SJCRH30 (cell line): ENCODE measurements around the gene PXDN. TPM values are rescaled to one million over a fixed set of nuclear protein-coding genes. Genes with fewer than 3 reads are reported as not detected.

Experiments
- DNase-seq, 2 experiments: peaks; one replicate each; pipeline ENCODE4 v3.0.0-alpha.2; 2015 to 2020
- H3K27ac ChIP-seq: fragments of 250-450 bp; sonication (Bioruptor Pico); 2 replicates; pipeline ENCODE4 v1.5.1; 2020; ENCODE audit warnings: mild to moderate bottlenecking, moderate library complexity
- H3K27me3 ChIP-seq: fragments of 250-450 bp; sonication (Bioruptor Pico); 2 replicates; pipeline ENCODE4 v1.5.1; 2020; ENCODE audit warnings: mild to moderate bottlenecking, moderate library complexity
- H3K36me3 ChIP-seq: fragments of 250-450 bp; sonication (Bioruptor Pico); 2 replicates; pipeline ENCODE4 v1.5.1; 2020; ENCODE audit warnings: mild to moderate bottlenecking, moderate library complexity
- H3K4me1 ChIP-seq: fragments of 250-450 bp; sonication (Bioruptor Pico); 2 replicates; pipeline ENCODE4 v1.5.1; 2020; ENCODE audit warnings: mild to moderate bottlenecking, moderate library complexity
- H3K4me3 ChIP-seq: fragments of 250-450 bp; sonication (Bioruptor Pico); 2 replicates; pipeline ENCODE4 v1.5.1; 2020; ENCODE audit warnings: mild to moderate bottlenecking, moderate library complexity
- H3K9me3 ChIP-seq: fragments of 250-450 bp; sonication (Bioruptor Pico); replicated peaks from 2 replicates; pipeline ENCODE4 v1.5.1; 2020; ENCODE audit warnings: mild to moderate bottlenecking, moderate library complexity
- total RNA-seq: library from RNA; depleted of rRNA; stranded (reverse); fragments of >200 nt; shearing (Covaris generic); gene quantifications from 2 replicates; pipeline ENCODE4 v1.2.3, GENCODE V29; 2014

The PXDN gene
- total RNA-seq, 1 experiment from 2014 or later, result 312 TPM

DNA sequence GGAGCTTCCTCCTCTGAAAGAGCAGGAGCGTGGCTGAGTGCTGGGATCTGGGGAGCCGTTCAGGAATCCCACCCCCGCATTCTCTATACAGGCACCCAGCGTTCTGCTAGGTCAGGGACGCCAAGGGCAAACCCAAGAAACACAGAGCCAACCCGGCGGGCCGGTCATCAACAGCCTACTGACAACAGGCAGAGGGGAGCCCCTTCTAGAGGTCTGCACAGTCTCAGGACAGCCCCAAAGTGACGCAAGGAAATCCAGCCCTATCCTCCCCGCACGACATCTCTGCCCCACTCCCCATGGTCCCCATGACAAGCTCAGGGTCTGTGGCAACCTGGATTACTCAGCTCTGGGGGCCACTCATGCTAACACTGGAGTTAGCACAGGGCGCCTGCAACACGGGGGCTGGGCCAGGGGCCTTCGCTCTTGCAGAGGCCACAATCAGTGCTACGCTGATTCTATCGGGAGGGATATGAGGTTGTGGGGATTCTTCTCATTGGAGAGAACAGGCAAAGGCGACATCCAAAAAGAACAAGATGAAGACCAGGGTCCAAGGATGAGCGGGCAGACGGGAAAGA is 81.6 kb downstream of the PXDN start:
- Histone ChIP-seq H3K36me3 (peaks cover 86% of the 10 kb centered on the region), H3K4me1 (peaks cover 4% of the 10 kb centered on the region; the same call in 1 of the 2 replicates), H3K4me3 (no peak overlapping the region), H3K27ac (no peak overlapping the region), H3K9me3 (no peaks in the 10 kb centered on the region), H3K27me3 (no peaks in the 10 kb centered on the region)
- DNase-seq, result no peak

DNA sequence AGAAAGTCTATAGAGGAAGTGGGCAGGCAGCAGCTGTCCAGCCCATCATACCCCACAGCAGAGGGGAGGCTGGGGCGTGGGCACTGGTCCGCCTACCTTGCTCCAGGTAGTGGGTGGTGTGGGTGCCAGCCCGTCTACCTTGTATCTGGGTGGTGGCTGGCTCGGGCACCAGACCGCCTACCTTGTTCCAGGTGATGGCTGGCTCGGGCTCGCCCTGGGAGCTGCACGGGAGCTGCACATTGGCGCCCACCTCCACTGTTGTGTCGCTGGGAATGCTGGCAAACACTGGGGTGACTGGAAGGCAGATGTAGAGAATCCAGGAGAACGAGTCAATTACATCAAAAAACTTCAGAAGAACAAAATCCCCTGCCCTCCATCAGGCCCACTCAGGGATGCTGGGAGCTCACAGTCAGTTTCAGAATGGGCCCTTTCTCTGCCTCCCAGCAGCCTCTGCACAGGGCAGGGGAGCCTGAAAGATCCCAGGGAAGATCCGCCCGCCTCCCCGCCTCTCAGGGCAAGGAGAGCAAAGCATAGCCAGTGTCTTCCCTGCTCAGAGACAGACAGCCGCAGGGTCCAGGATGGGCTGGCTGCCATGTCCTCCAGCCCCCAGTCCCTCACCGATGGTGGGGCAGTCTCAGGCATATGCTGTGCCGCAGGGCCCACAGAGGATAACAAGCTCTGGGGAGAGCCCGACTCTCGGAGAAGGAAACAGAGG is 82.3 kb downstream of the PXDN start:
- H3K4me1 ChIP-seq, result peaks cover 4% of the 10 kb centered on the region; the same call in 1 of the 2 replicates
- H3K4me3 ChIP-seq, result no peak overlapping the region
- H3K27me3 ChIP-seq, result no peaks in the 10 kb centered on the region
- H3K36me3 ChIP-seq, result peaks cover 81% of the 10 kb centered on the region
- H3K9me3 ChIP-seq, result no peaks in the 10 kb centered on the region
- no peak for DNase-seq
- no peak overlapping the region for H3K27ac ChIP-seq

DNA sequence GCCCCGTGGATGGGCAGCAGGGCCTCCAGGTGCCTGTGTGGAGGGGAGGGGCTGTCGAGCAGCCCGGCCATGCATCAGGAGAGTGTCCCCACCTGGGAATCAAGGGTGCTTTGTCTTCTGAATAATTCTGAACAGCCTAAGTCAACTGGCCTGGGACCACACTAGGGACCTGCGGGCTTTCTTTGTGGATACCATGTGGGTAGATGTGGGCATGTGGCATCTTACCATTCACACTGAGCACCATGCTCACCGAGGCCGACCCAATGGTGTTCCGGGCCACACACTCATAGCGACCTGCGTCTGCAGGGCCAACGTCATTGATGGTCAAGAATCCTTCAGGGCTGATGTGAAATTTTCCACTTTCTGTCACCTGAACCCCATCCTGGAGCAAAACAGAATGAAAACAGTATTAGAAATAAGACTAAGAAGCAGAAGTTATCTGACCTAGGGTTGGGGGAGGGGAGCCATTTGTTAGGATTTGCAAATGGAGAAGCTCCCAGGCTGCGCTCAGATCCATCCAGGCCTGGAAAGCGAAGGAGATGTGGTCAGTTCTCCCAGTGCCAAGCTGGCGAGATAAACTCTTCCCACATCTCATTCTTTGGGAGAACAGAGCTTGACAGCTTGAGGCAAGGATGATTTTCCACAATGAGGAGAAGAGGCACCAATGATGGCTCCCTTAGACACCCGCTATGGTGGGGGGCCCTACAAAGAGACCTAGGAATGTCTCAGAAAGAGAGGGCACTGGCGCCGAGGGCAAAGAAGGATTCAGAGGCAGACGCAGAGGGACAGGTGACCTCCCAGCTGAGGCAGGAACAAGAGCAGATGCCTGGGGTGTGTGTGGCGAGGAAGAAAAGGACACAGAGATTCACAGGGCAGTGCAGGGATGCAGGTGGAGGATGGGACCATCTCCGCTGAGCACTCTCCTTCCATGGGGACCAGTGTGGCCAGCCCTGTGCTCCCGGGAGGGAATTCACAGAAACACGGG is 83.4 kb downstream of the PXDN start:
- H3K9me3 ChIP-seq, result no peaks in the 10 kb centered on the region
- peaks cover 72% of the 10 kb centered on the region for H3K36me3 ChIP-seq
- no peak overlapping the region for H3K4me3 ChIP-seq
- H3K27me3 ChIP-seq, result no peaks in the 10 kb centered on the region
- no peak overlapping the region for H3K27ac ChIP-seq
- no peak for DNase-seq
- H3K4me1 ChIP-seq, result peaks cover 4% of the 10 kb centered on the region; the same call in 1 of the 2 replicates

DNA sequence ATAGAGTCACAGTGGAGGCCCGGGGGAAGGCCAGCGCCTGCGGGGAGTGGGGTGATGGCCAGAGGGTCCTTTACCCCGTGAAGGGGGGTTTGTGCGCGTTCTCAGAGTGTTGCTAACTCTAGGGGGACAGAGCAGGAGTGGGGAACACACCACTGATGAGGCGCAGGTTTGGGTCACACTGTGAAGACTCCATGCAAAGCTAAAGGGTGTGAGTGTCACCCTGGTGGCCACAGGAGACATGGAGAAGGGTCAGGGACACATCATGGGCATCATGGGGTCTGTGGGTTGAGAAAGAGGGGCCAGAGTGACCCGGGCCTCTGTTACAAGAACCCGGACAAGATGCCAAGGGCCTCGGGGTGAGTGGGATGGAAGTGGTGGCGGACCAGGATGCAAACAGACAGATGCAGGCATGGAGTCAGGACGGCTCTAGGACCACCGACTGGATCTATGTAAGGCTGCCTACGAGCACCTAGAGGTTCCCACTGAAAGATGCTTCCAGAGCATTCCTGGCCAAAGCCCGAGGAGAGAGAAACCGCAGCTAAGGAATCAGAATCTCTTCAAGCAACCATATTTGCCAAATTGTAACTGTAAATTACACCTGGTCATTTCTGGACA is 84.3 kb downstream of the PXDN start:
- H3K9me3 ChIP-seq, result no peaks in the 10 kb centered on the region
- no peak for DNase-seq
- H3K4me1 ChIP-seq, result peaks cover 4% of the 10 kb centered on the region; the same call in 1 of the 2 replicates
- H3K27me3 ChIP-seq, result no peaks in the 10 kb centered on the region
- peaks cover 66% of the 10 kb centered on the region for H3K36me3 ChIP-seq
- no peak overlapping the region for H3K27ac ChIP-seq
- H3K4me3 ChIP-seq, result no peak overlapping the region

DNA sequence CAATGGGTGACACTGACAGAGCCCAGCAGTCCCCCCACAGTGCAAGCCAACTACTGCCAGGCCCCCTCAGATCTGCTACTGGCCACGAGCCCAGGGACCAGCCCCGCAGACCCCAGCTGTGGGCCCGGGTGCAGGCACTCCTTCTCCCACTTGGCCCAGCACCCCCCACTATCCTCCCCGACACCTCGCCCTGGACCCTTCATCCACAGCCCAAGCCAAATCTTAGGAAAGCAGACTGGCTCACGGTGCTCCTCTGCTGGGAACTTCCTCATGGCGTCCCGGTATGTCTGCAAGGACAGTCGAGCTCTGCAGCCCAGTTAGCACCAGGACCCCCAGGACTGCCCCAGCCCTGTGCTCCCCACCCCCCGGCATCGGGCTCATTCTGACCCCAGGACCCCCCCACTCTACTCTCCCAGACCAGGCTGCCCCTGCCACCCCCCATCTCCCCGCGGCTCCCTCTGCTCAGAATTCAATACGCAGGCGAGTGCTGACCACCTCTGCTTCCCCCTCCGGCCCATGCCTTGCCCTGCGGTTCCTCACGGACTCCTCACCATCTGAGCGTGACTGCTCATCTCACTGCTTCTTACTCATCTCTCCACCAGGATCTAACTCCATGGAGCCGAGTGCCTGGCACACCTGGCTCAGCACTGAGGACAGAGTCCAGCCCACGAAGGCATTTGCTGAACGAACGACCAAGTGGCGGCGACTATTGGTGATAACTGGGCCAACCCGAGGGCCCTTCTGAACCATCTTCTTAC is 85.7 kb downstream of the PXDN start:
- Histone ChIP-seq H3K36me3 (peaks cover 63% of the 10 kb centered on the region), H3K4me1 (peaks cover 13% of the 10 kb centered on the region), H3K27me3 (no peaks in the 10 kb centered on the region), H3K9me3 (no peaks in the 10 kb centered on the region), H3K27ac (no peak overlapping the region), H3K4me3 (no peak overlapping the region)
- DNase-seq, result no peak

DNA sequence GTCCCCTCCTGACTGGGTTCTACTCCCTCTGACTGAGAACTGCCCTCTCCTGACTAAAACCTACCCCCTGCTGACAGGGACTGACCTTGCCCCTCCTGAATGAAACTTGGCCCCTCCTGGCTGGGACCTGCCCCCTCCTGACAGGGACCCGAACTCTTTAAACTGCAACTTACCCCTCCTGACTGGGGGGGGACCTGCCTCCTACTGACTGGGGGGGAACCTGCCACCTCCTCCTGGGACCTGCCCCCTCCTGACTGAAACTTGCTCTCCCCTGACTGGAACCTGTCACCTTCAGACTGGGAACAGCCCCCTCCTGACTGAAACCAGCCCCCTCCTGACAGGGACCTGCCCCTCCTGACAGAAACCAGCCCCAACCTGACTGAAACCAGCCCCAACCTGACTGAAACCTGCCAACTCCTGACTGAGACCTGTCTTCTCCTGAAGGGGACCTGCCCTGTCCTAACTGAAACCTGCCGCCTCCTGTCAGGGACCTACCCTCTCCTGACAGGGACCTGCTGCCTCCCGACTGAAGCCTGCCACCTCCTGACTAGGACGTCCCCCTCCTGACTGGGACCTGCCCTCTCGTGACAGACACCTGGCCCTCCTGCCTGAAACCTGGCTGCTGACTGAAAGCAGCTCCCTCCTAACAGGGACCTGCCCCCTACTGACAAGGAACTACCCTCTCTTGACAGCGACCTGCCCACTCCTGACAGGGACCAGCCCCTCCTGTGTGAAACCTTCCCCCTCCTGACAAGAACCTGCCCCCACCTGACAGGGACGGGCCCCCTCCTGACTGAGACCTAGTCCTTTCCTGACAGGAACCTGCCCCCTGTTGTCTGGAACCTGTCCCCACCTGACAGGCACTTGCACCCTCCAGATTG is 87.1 kb downstream of the PXDN start:
- no peaks in the 10 kb centered on the region for H3K27me3 ChIP-seq
- DNase-seq, result no peak
- H3K4me3 ChIP-seq, result no peak overlapping the region
- H3K4me1 ChIP-seq, result peaks cover 22% of the 10 kb centered on the region
- no peaks in the 10 kb centered on the region for H3K9me3 ChIP-seq
- H3K36me3 ChIP-seq, result peaks cover 62% of the 10 kb centered on the region
- H3K27ac ChIP-seq, result no peak overlapping the region

DNA sequence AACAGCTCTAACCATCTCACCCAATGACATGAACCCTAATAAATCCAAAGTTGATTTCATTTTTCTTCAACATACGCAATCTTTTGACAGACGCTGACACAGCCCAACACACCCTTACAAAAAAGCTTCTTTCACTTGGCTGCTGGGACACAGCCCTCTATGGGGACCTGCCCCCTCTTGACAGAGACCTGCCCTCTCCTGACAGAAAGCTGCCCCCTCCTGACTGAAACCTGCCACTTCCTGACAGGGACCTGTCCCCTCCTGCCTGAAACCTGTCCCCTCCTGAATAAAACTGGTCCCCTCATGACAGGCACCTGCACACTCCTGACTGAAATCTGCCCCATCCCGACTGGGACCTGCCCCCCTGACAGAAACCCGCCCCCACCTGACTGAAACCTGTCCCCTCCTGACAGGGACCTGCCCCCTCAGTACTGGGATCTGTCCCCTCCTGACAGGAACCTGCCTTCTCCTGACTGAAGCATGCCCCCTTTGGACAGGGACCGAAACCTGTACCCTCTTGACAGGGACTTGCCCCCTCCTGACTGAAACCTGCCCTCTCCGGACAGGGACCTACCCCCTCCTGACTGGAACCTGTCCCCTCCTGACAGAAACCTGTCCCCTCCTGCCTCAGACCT is 87.9 kb downstream of the PXDN start:
- no peak overlapping the region for H3K4me3 ChIP-seq
- no peaks in the 10 kb centered on the region for H3K27me3 ChIP-seq
- DNase-seq, result peak in 1 of 2 experiments; percentile 24
- H3K27ac ChIP-seq, result no peak overlapping the region
- H3K36me3 ChIP-seq, result peaks cover 62% of the 10 kb centered on the region
- H3K9me3 ChIP-seq, result no peaks in the 10 kb centered on the region
- peaks cover 18% of the 10 kb centered on the region for H3K4me1 ChIP-seq

DNA sequence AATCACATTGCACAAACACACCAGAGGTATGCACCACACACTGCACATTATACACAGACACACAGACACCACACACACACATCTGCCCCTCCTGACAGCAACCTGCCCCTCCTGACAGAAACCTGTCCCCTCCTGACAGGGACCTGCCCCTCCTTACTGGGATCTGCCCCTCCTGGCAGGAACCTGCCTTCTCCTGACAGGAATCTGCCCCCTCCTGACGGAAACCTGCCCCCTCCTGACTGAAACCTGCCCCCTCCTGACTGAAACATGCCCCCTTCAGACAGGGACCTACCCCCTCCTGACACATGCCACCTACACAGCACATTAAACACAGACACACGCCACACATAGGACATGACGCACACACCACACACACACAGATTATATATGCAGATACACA is 88.9 kb downstream of the PXDN start:
- Histone ChIP-seq H3K27ac (no peak overlapping the region), H3K27me3 (no peaks in the 10 kb centered on the region), H3K4me1 (peaks cover 18% of the 10 kb centered on the region), H3K9me3 (no peaks in the 10 kb centered on the region), H3K4me3 (no peak overlapping the region), H3K36me3 (peaks cover 62% of the 10 kb centered on the region)
- no peak for DNase-seq

DNA sequence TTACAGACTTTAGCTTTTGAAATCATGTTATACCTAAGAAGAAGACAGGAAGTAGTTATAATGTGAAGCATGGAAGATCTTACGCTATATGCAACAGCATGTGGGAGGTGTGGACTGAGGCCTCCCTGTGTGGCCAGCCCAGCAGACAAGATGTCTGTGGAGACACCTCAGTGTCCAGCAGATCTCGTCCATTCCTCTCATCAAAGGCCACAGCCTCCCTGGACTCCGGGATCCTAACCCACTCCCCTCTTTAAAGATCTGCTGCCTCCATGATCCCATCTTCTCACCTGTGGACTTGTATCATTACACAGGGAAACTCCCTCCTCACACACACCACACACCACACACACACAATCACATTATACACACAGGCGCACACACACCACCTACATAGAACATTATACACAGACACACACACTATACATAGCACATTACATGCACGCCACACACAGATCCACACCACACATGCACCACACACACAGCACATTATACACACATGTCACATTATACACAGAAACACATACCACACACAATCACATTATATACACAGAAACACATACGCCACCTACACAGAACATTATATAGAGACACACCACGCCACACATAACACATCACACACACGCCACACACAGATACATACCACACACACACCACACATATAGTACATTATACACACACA is 89.5 kb downstream of the PXDN start:
- DNase-seq, result no peak
- Histone ChIP-seq H3K4me1 (peaks cover 18% of the 10 kb centered on the region), H3K4me3 (no peak overlapping the region), H3K27me3 (no peaks in the 10 kb centered on the region), H3K9me3 (no peaks in the 10 kb centered on the region), H3K27ac (no peak overlapping the region), H3K36me3 (peaks cover 62% of the 10 kb centered on the region)

DNA sequence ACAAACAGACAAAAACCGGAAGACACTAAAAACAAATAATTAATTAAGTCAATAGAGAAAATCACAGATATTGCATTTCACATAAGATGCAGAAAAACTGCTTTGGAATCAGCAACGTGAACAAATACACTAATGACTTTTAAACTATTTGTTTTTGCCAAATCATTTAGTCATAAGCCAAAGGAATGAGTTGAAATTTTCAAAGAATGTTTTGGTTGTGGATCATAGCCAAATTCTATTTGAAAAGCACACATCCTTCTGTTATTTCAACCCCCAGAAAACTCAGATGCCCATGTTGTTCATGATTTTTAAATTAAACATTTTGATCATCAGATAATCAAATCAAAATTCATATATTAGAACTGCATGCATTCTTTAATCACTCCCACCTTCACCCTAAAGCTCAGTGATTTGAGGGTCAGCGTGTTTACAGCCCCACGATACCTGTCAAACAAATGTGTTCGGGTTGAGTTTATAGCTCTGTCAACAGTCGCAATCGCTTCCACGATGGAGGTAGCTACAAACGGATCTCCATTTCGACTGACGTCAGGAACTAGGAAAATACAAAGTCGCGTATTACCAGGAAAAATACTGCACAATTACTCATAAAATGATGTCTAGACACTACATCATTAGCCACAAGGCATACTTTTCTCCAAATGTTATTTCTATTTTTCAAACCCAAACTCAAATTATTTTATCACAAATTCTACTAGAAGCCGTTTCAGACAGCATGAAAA is 90.2 kb downstream of the PXDN start:
- DNase-seq, result no peak
- Histone ChIP-seq H3K4me1 (peaks cover 18% of the 10 kb centered on the region), H3K27me3 (no peaks in the 10 kb centered on the region), H3K9me3 (no peaks in the 10 kb centered on the region), H3K27ac (peak overlapping the region; percentile 58), H3K4me3 (no peak overlapping the region), H3K36me3 (peaks cover 62% of the 10 kb centered on the region)

DNA sequence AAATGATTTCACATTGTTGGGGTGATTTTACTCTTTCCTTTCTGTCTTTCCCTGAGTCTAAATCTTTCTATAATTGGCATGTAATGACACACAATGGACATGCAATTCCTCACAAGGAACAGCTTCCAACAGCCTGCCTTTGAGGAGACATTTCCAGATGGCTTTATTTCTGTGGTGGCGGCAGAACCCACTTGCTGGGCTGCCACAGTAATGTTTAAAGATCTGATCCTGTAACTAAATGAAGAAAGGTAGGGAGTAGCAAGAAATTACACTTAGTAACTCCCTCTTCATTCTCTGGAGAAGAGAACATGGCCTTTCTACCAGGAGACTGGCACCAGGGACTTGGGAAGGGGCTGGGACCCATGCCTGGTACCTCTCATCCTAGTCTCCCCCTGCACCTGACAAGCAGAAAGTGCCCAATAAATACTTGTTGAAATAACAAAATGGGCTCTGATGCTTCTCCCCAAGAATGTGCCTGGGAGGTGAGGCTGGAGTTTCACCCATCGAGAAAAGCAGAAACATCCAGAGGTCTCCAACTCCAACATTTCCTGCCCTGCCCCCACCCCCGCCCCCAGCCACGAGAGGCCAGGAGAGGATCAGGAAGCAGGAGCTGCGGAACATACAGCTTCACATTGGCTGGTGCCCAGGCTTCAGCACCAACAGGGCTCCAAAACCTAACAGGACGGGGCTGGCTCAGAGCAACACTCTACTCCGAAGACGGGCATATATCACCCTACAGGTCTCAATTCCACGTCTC is 92.1 kb downstream of the PXDN start:
- Histone ChIP-seq H3K4me3 (no peak overlapping the region), H3K36me3 (peaks cover 76% of the 10 kb centered on the region), H3K27ac (peak overlapping the region; percentile 58), H3K27me3 (no peaks in the 10 kb centered on the region), H3K9me3 (no peaks in the 10 kb centered on the region), H3K4me1 (peaks cover 18% of the 10 kb centered on the region)
- no peak for DNase-seq
